Astrocyte (in vitro differentiated cells and primary cell): ENCODE measurements around the gene TMEM132C. TPM values are rescaled to one million over a fixed set of nuclear protein-coding genes. Genes with fewer than 3 reads are reported as not detected.

Source experiments
- DNase-seq: peaks from one replicate; pipeline ENCODE4 v3.0.0-alpha.2; 2010; ENCODE audit warnings: low read depth
- FAIRE-seq: peaks from 2 replicates; lab custom pipeline; 2011; peaks lifted over from hg19 to GRCh38; lab: Jason Lieb, UNC
- H2AFZ ChIP-seq: 2 replicates; pipeline ENCODE4 v1.6.0; 2012; ENCODE audit warnings: low read depth, low read length, inconsistent platforms
- H3K27ac ChIP-seq: 2 replicates; pipeline ENCODE4 v1.5.1; 2011; ENCODE audit warnings: low read depth, low read length, inconsistent platforms
- H3K27me3 ChIP-seq: 2 replicates; pipeline ENCODE4 v1.6.0; 2011; ENCODE audit warnings: low read length, inconsistent platforms; ENCODE audit not compliant: insufficient read depth
- H3K36me3 ChIP-seq: 2 replicates; pipeline ENCODE4 v1.5.1; 2011; ENCODE audit warnings: low read length, inconsistent platforms; ENCODE audit not compliant: insufficient read depth
- H3K4me1 ChIP-seq: 2 replicates; pipeline ENCODE4 v1.5.1; 2011; ENCODE audit warnings: low read length, inconsistent platforms; ENCODE audit not compliant: insufficient read depth
- H3K4me2 ChIP-seq: 2 replicates; pipeline ENCODE4 v1.6.0; 2012; ENCODE audit warnings: low read length, inconsistent platforms
- H3K4me3 ChIP-seq: 2 replicates; pipeline ENCODE4 v1.5.1; 2011; ENCODE audit warnings: low read depth, mild to moderate bottlenecking, low read length, inconsistent platforms; ENCODE audit not compliant: insufficient read depth
- H3K79me2 ChIP-seq: 2 replicates; pipeline ENCODE4 v1.6.0; 2012; ENCODE audit warnings: mild to moderate bottlenecking, low read length, inconsistent platforms; ENCODE audit not compliant: insufficient read depth
- H3K9ac ChIP-seq: 2 replicates; pipeline ENCODE4 v1.6.0; 2012; ENCODE audit warnings: mild to moderate bottlenecking, low read length, inconsistent platforms
- H3K9me3 ChIP-seq: 2 replicates; pipeline ENCODE4 v1.5.1; 2012; ENCODE audit warnings: low read depth, mild to moderate bottlenecking, low read length, inconsistent platforms; ENCODE audit not compliant: insufficient read depth
- H4K20me1 ChIP-seq: 2 replicates; pipeline ENCODE4 v1.6.0; 2012; ENCODE audit warnings: low read length, inconsistent platforms; ENCODE audit not compliant: insufficient read depth
- H3K27ac Mint-ChIP-seq: one replicate; pipeline ENCODE4 v1.8.0; 2021; ENCODE audit warnings: mild to moderate bottlenecking, mixed read lengths; ENCODE audit not compliant: unreplicated experiment
- H3K27me3 Mint-ChIP-seq: one replicate; pipeline ENCODE4 v1.8.0; 2021; ENCODE audit warnings: low read depth, mixed read lengths; ENCODE audit not compliant: unreplicated experiment
- H3K36me3 Mint-ChIP-seq: one replicate; pipeline ENCODE4 v1.8.0; 2021; ENCODE audit warnings: low read depth, mixed read lengths; ENCODE audit not compliant: unreplicated experiment
- H3K4me1 Mint-ChIP-seq: one replicate; pipeline ENCODE4 v1.8.0; 2021; ENCODE audit warnings: low read depth, mixed read lengths; ENCODE audit not compliant: unreplicated experiment
- H3K4me3 Mint-ChIP-seq: one replicate; pipeline ENCODE4 v1.8.0; 2021; ENCODE audit warnings: mild to moderate bottlenecking, moderate library complexity, mixed read lengths; ENCODE audit not compliant: unreplicated experiment
- H3K9me3 Mint-ChIP-seq: one replicate; pipeline ENCODE4 v1.8.0; 2021; ENCODE audit warnings: mild to moderate bottlenecking, mixed read lengths; ENCODE audit not compliant: unreplicated experiment
- EZH2 ChIP-seq: IDR thresholded peaks from 2 replicates; pipeline ENCODE4 v1.6.1; 2012; ENCODE audit warnings: mild to moderate bottlenecking, low read length, inconsistent platforms; ENCODE audit not compliant: insufficient read depth
- total RNA-seq: library from RNA; stranded (reverse); gene quantifications from 2 replicates; pipeline ENCODE4 v1.2.1, GENCODE V29; 2021
- TF ChIP-seq, protein P1 (sequence below): IDR thresholded peaks from 2 replicates; pipeline ENCODE4 v1.5.1; 2011; ENCODE audit warnings: low read depth, mild to moderate bottlenecking, inconsistent platforms, low read length, moderate library complexity; ENCODE audit not compliant: insufficient read depth

Gene TMEM132C
- total RNA-seq, 1 donor from 2014 or later: not detected

GRCh38 chr12:128612150-128612850 lies 345.3 kb downstream of the TMEM132C start:
- Histone ChIP-seq H3K27ac (no peak overlapping the region), H3K27me3 (no peaks in the 10 kb centered on the region), H3K4me3 (no peak overlapping the region), H4K20me1 (no peaks in the 10 kb centered on the region), H3K36me3 (no peaks in the 10 kb centered on the region), H3K4me1 (no peaks in the 10 kb centered on the region), H3K9ac (no peak overlapping the region), H2AFZ (no peak overlapping the region), H3K9me3 (no peaks in the 10 kb centered on the region), H3K79me2 (no peaks in the 10 kb centered on the region), H3K4me2 (no peak overlapping the region)
- Mint-ChIP-seq H3K36me3 (peaks cover 1% of the 10 kb centered on the region), H3K4me1 (no peaks in the 10 kb centered on the region), H3K4me3 (no peak overlapping the region), H3K27ac (no peak overlapping the region), H3K9me3 (peaks cover 12% of the 10 kb centered on the region), H3K27me3 (no peaks in the 10 kb centered on the region)
- no peak for FAIRE-seq
- no peak for DNase-seq
- TF ChIP-seq, protein P1, sequence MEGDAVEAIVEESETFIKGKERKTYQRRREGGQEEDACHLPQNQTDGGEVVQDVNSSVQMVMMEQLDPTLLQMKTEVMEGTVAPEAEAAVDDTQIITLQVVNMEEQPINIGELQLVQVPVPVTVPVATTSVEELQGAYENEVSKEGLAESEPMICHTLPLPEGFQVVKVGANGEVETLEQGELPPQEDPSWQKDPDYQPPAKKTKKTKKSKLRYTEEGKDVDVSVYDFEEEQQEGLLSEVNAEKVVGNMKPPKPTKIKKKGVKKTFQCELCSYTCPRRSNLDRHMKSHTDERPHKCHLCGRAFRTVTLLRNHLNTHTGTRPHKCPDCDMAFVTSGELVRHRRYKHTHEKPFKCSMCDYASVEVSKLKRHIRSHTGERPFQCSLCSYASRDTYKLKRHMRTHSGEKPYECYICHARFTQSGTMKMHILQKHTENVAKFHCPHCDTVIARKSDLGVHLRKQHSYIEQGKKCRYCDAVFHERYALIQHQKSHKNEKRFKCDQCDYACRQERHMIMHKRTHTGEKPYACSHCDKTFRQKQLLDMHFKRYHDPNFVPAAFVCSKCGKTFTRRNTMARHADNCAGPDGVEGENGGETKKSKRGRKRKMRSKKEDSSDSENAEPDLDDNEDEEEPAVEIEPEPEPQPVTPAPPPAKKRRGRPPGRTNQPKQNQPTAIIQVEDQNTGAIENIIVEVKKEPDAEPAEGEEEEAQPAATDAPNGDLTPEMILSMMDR: no peak
- no peak for TF ChIP-seq EZH2

GRCh38 chr12:128613837-128614590 lies 347.0 kb downstream of the TMEM132C start:
- H3K36me3 ChIP-seq: no peaks in the 10 kb centered on the region
- H3K27ac ChIP-seq: no peak overlapping the region
- peaks cover 1% of the 10 kb centered on the region for H3K36me3 Mint-ChIP-seq
- H3K4me2 ChIP-seq: no peak overlapping the region
- H3K4me1 ChIP-seq: no peaks in the 10 kb centered on the region
- H3K4me1 Mint-ChIP-seq: no peaks in the 10 kb centered on the region
- TF ChIP-seq, protein P1: no peak
- TF ChIP-seq EZH2: no peak
- no peak for FAIRE-seq
- no peak for DNase-seq
- H3K79me2 ChIP-seq: no peaks in the 10 kb centered on the region
- no peak overlapping the region for H3K27ac Mint-ChIP-seq
- H3K27me3 ChIP-seq: no peaks in the 10 kb centered on the region
- no peak overlapping the region for H3K9ac ChIP-seq
- no peak overlapping the region for H2AFZ ChIP-seq
- no peaks in the 10 kb centered on the region for H3K27me3 Mint-ChIP-seq
- no peaks in the 10 kb centered on the region for H3K9me3 ChIP-seq
- no peaks in the 10 kb centered on the region for H4K20me1 ChIP-seq
- H3K4me3 Mint-ChIP-seq: no peak overlapping the region
- no peak overlapping the region for H3K4me3 ChIP-seq
- H3K9me3 Mint-ChIP-seq: peaks cover 10% of the 10 kb centered on the region
